GM19193 (cell line): ENCODE results near the gene CASD1.

ENCODE experiments used
- POLR2A ChIP-seq: IDR thresholded peaks from 4 replicates; pipeline ENCODE4 v1.6.1; 2011; ENCODE audit not compliant: insufficient read depth, insufficient read length; ENCODE audit errors: extremely low read depth

The CASD1 gene

DNA sequence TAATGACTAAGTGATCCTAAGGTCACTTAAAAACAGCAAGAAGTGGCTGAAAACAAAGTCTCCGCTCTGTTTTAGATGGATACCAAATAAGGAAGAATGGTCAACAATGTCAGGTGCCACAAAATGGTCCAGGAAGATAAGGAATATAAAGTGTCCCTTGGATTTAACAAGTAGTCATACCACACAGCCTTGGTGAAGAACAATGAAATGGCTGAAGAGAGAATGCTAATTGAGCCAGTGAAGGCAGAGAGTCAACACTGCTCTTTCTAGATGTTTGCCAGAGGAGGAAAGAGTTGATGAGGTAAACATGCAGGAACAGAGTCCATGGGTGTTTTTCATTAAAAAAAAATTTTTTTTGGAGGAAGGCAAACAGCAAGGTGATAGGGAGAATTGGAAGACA, 2.1 kb upstream of the CASD1 start:
- TF ChIP-seq POLR2A = no peak

DNA sequence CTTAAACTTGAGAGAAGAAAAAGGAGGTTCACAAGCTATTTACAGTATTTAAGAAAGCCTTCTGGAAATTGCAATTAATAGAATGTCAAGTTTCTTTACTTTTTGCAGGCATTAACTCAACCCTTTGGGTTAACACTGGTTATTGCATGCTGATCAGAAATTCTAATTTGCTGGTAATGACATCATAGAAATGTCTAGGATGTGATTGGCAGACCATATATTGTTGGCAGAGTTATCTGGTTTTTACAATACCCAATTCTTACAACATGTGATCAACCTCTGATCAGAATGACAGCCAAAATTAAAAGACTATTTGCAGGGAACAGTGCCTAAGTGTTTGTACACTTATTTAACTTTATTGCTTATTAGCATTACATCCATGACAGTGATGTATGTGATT, 1.6 kb upstream of the CASD1 start:
- TF ChIP-seq POLR2A = no peak

GRCh38 chr7:94509887-94510581, 425 bp downstream of the CASD1 start:
- peak; percentile 71 for TF ChIP-seq POLR2A

GRCh38 chr7:94510582-94511496, 1.2 kb downstream of the CASD1 start:
- TF ChIP-seq POLR2A = no peak

DNA sequence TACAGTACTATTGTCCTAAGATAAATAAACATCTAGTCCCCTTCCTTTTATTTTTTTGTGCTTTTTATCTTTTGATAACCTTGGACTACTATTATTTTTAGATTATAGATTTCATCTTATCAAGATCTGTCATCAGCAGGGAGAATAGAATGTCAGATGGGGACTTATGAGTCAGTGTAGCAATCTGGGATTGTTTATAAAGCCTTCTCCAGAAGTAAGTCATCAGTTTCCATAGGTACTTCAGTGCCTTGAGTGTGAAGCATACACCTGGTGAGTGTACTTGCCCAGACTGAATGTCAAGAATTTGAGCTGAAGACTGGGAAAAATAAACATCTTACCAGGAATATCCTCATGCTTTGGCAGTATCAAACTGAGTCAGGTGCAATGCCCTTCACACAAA, 2.1 kb downstream of the CASD1 start:
- no peak for TF ChIP-seq POLR2A

DNA sequence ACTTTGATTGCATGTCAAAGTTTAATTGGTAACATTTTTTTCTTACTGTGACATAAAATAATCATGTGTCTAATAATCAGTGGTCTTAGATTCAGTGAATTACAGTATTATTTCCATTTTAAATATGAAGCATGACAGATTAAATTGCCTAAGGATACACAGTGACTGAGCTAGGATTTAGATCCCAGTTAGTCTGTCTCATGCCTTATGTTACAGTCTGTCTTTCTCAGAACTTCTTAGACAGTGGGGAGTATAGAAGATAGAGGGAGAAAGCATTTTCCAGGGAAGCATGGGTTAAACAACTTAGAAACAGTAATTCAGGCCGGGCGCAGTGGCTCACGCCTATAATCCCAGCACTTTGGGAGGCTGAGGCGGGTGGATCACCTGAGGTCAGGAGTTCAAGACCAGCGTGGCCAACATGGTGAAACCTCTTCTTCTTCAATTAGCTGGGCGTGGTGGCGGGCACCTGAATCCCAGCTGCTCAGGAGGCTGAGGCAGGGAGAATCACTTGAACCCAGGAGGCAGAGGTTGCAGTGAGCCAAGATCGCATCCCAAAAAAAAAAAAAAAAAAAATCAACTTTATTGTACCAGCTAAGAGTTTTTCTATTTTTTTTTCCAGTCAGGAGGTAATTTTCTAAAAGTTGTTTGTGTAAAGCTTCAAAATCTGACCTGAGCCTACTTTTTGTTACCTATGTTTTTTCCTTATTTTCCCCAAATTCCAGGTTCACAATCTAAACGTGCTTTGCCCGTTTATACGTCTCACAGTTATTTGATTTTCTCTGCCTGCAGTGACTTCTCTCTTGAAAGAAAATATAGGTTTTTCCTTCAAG, 3.3 kb downstream of the CASD1 start:
- no peak for TF ChIP-seq POLR2A

GRCh38 chr7:94513565-94513860, 3.9 kb downstream of the CASD1 start:
- no peak for TF ChIP-seq POLR2A

DNA sequence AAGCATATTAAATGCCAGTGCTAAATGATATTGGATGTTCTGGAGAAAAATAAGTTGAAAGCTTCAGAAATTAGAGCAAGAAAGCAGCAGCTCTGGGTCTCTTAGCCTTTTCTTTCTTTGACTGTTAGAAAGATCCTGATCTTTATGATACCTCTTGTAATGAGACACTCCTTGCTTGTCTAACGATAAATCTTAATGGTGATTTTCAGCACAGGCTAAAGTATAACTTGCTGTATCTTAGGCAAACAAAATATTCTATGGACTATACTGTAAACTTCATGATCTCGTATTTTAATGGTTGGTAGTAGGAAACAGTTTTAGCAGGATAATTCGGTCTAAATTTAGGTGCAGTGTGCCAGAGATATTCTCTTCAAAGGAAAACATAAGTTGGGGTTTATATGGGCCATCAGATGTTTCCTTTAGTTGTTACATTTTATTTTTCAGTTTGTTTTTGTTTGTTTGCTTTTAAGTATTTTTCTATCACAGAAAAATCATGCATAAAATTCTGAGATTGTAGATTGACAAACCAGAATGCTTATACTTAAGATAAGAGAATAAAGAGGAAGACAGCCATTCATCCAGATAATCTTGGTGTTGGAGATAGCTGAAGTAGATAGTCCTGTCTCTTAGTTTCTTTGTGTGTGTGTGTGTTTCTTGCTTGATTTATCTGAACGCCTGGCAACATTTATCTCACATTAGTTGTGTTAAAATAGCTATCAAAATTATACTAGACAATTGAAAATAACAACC, 4.7 kb downstream of the CASD1 start:
- no peak for TF ChIP-seq POLR2A

- no peak for TF ChIP-seq POLR2A
Measured at GRCh38 chr7:94514917-94515316, 5.3 kb downstream of the CASD1 start.

GRCh38 chr7:94525923-94526322, 16.3 kb downstream of the CASD1 start:
- no peak for TF ChIP-seq POLR2A

GRCh38 chr7:94529516-94529915, 19.9 kb downstream of the CASD1 start:
- TF ChIP-seq POLR2A = no peak

DNA sequence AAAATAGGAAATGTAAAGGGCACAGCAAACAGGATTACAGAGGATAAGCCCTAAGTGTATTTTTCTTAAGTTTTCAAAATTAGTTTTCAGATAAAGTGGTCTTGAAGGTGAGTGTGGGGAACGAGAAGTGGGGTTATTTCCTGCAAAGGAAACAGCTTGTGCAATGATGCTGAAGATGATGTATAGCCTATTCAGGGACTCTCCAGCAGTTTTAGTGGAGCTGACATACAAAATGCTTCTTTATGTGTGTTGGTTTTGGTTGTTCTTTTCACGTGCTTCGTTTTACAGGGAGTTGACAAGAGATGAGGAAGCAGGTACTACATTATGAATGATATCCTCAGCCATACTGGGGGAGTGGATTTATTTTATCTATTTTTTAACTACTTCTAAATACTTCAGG, 20.5 kb downstream of the CASD1 start:
- TF ChIP-seq POLR2A = no peak

DNA sequence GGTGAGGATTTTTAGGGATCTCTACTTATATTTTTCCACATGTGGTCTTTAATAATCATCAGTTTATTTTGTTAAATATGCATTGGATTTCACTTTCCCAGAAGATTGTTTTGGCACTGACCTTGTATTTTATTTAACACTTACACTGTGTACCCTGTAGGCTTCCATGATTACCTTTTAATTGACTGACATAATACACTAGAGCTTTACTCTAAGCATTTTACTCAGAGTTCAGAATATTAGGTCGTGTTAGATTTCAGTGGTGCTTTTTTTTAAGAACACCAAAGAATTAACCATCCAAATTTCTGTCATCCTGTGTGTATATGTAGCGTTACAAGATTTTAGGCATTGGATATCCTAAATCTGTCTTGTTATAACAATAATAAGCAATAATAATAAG, 23.1 kb downstream of the CASD1 start:
- no peak for TF ChIP-seq POLR2A

DNA sequence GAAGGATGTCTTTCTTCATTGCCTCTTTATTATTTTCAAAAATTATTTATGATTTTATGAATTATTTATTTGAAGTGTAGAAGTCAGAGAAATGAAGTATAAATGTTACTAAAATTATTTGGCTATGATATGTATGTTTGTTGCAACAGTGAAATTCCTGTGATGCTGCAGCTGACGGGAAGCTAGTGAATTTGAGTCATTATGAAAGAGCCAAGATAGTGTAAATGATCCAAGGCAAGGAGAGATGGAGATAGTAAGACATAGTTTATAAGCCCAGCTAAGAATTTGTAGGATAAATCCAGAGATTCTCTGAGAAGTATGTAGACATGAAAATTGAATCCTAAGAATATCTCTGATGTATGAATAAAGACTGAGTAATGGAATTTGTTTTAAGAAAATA, 30.8 kb downstream of the CASD1 start:
- TF ChIP-seq POLR2A = no peak

- TF ChIP-seq POLR2A = no peak
Measured at GRCh38 chr7:94547126-94547525, 37.5 kb downstream of the CASD1 start.
